HEK293 (cell line): Measurements from ENCODE around the gene MEST.

ENCODE experiments used
- BCL11B ChIP-seq: fragments of 450-650 bp; formaldehyde crosslinking; IDR thresholded peaks from 2 replicates; pipeline ENCODE4 v1.5.1; 2016; ENCODE audit warnings: low read depth, missing biosample characterization, missing genetic modification characterization
- CTCF ChIP-seq: fragments of 450-650 bp; formaldehyde crosslinking; IDR thresholded peaks from 2 replicates; pipeline ENCODE4 v1.5.1; 2016; ENCODE audit warnings: missing biosample characterization, missing genetic modification characterization
- REST ChIP-seq: fragments of 450-650 bp; formaldehyde crosslinking; IDR thresholded peaks from 2 replicates; pipeline ENCODE4 v1.5.1; 2016; ENCODE audit warnings: missing biosample characterization, missing genetic modification characterization
- YY1 ChIP-seq: fragments of 450-650 bp; formaldehyde crosslinking; IDR thresholded peaks from 2 replicates; pipeline ENCODE4 v1.5.1; 2018; ENCODE audit warnings: missing biosample characterization, missing genetic modification characterization
- ZNF133 ChIP-seq: fragments of 450-650 bp; formaldehyde crosslinking; IDR thresholded peaks from 2 replicates; pipeline ENCODE4 v1.5.1; 2016; ENCODE audit warnings: missing biosample characterization, missing genetic modification characterization
- ZNF704 ChIP-seq: fragments of 450-650 bp; formaldehyde crosslinking; IDR thresholded peaks from 2 replicates; pipeline ENCODE4 v1.5.1; 2016; ENCODE audit warnings: missing biosample characterization, missing genetic modification characterization

- TF ChIP-seq REST (tag by site-specific recombination) (no peak), CTCF (tag by site-specific recombination) (no peak), ZNF133 (tag by site-specific recombination) (no peak), YY1 (no peak), BCL11B (tag by site-specific recombination) (no peak), ZNF704 (tag by site-specific recombination) (no peak)
These were observed 33.6 kb upstream of the MEST start for GRCh38 chr7:130458257-130458656.
